K562 (cell line): ENCODE measurements around the gene PLEKHA6. TPM values are rescaled to one million over a fixed set of nuclear protein-coding genes. Genes with fewer than 3 reads are reported as not detected.

ENCODE experiments used
- ATAC-seq: fragments of 200-7000 bp; cut with Tn5 transposase; 3 replicates; pipeline ENCODE4 v1.9.1; 2020; ENCODE audit warnings: moderate library complexity
- BruUV-seq: library from RNA; stranded (reverse); fragments of 400-500 nt; replicated peaks from 2 replicates; lab custom pipeline; 2021; lab: Mats Ljungman, UMichigan
- CTCF ChIA-PET: fragments of 300-600 bp; formaldehyde crosslinking; extraction: SDS; loops from one replicate; lab custom pipeline; 2021; ENCODE audit warnings: low intra/inter-chr PET ratio; lab: Yijun Ruan, JAX
- POLR2A ChIA-PET: fragments of 300-600, 350-650 bp; sonication (Branson Sonifier 250); formaldehyde crosslinking; extraction: SDS; loops from one replicate; lab custom pipeline; 2021; ENCODE audit warnings: antibody characterized with exemption, inconsistent platforms; lab: Yijun Ruan, JAX
- DNase-seq, 4 experiments: peaks; one replicate each; pipeline versions ENCODE4 v3.0.0 to v3.0.0-alpha.2; 2011 to 2018; ENCODE audit warnings: low spot score in 3 of 4, mixed read lengths in 3 of 4; ENCODE audit errors: extremely low read depth in 1 of 4
- FAIRE-seq: peaks from 2 replicates; lab custom pipeline; 2011; peaks lifted over from hg19 to GRCh38; lab: Jason Lieb, UNC
- H2AFZ ChIP-seq: 2 replicates; pipeline ENCODE4 v1.6.0; 2011; ENCODE audit warnings: low read depth, low read length, control low read depth, inconsistent platforms
- H3K27ac ChIP-seq: fragments of 200-600 bp; 3 replicates; pipeline ENCODE4 v1.8.0; 2011; ENCODE audit warnings: low read depth, mild to moderate bottlenecking, control low read depth, inconsistent platforms, low read length, moderate library complexity, mixed read lengths; ENCODE audit errors: extremely low read depth
- H3K27me3 ChIP-seq, 2 experiments: fragments of 300-600 bp in 1 of 2; 2 replicates in 1 of 2; 3 replicates in 1 of 2; pipeline versions ENCODE4 v1.6.0 to v1.8.0; 2011; ENCODE audit warnings: inconsistent platforms in 2 of 2, low read length in 2 of 2, mild to moderate bottlenecking in 1 of 2, mixed read lengths in 1 of 2, moderate library complexity in 1 of 2; ENCODE audit not compliant: control insufficient read depth in 2 of 2, insufficient read depth in 2 of 2
- H3K36me3 ChIP-seq: fragments of 300-600 bp; 3 replicates; pipeline ENCODE4 v1.8.0; 2011; ENCODE audit warnings: mild to moderate bottlenecking, low read length, inconsistent platforms; ENCODE audit not compliant: control insufficient read depth, insufficient read depth
- H3K4me1 ChIP-seq, 2 experiments: fragments of 200-600 bp in 1 of 2; replicated peaks in 1 of 2; 2 replicates in 1 of 2; 3 replicates in 1 of 2; pipeline versions ENCODE4 v1.5.1 to v1.8.0; 2011; ENCODE audit warnings: inconsistent platforms in 2 of 2, low read length in 2 of 2, mild to moderate bottlenecking in 1 of 2, mixed read lengths in 1 of 2, moderate library complexity in 1 of 2; ENCODE audit not compliant: control insufficient read depth in 2 of 2, insufficient read depth in 2 of 2
- H3K4me2 ChIP-seq: 2 replicates; pipeline ENCODE4 v1.6.1; 2011; ENCODE audit warnings: low read length, control low read depth, inconsistent platforms, mixed read lengths; ENCODE audit not compliant: insufficient read depth
- H3K4me3 ChIP-seq: fragments of 200-600 bp; sonication (generic), shearing (Covaris generic); 2 replicates; pipeline ENCODE4 v1.5.1; 2016; ENCODE audit warnings: control low read depth, inconsistent platforms
- H3K79me2 ChIP-seq: fragments of 200-600 bp; 3 replicates; pipeline ENCODE4 v1.8.0; 2011; ENCODE audit warnings: low read length, inconsistent platforms; ENCODE audit not compliant: control insufficient read depth, insufficient read depth
- H3K9ac ChIP-seq, 2 experiments: 2 replicates each; pipeline versions ENCODE4 v1.6.0 to v1.6.1; 2011; ENCODE audit warnings: low read depth in 2 of 2, low read length in 2 of 2, control low read depth in 1 of 2, inconsistent platforms in 1 of 2, mild to moderate bottlenecking in 1 of 2, mixed read lengths in 1 of 2; ENCODE audit not compliant: insufficient read depth in 1 of 2
- H3K9me1 ChIP-seq: one replicate; pipeline ENCODE4 v1.6.0; 2011; ENCODE audit warnings: inconsistent platforms, mild to moderate bottlenecking, low read length, moderate library complexity; ENCODE audit not compliant: control insufficient read depth, insufficient read depth
- H3K9me3 ChIP-seq: replicated peaks from 2 replicates; pipeline ENCODE4 v1.5.1; 2011; ENCODE audit warnings: low read depth, low read length, inconsistent platforms; ENCODE audit not compliant: control insufficient read depth, insufficient read depth
- H4K20me1 ChIP-seq: replicated peaks from 2 replicates; pipeline ENCODE4 v1.6.1; 2011; ENCODE audit warnings: low read length, inconsistent platforms, mixed read lengths; ENCODE audit not compliant: control insufficient read depth, insufficient read depth
- AFF4 ChIP-seq: sonication (generic); formaldehyde crosslinking; IDR thresholded peaks from 2 replicates; pipeline ENCODE4 v1.8.0; 2023; ENCODE audit warnings: mild to moderate bottlenecking, missing genetic modification reagents
- ATF3 ChIP-seq, 2 experiments: fragments of 450-650 bp in 1 of 2; sonication (generic) in 1 of 2; formaldehyde crosslinking in 1 of 2; IDR thresholded peaks in 1 of 2; conservative IDR thresholded peaks in 1 of 2; 2 replicates each; pipeline versions ENCODE4 v1.6.1 to v1.8.1; 2016 to 2023; ENCODE audit warnings: mild to moderate bottlenecking in 2 of 2, moderate library complexity in 2 of 2, inconsistent platforms in 1 of 2, missing genetic modification reagents in 1 of 2
- CC2D1A ChIP-seq: fragments of 450-650 bp; IDR thresholded peaks from 2 replicates; pipeline ENCODE4 v1.6.1; 2017; ENCODE audit warnings: mild to moderate bottlenecking
- EZH2 ChIP-seq: IDR thresholded peaks from 2 replicates; pipeline ENCODE4 v1.6.1; 2012; ENCODE audit warnings: low read depth, mild to moderate bottlenecking, inconsistent platforms, low read length, borderline replicate concordance
- GATA2 ChIP-seq: sonication (generic); formaldehyde crosslinking; IDR thresholded peaks from 2 replicates; pipeline ENCODE4 v1.4.0; 2020; ENCODE audit warnings: mild to moderate bottlenecking, missing genetic modification reagents
- GTF2E2 ChIP-seq: fragments of 200-800 bp; sonication (Bioruptor generic); IDR thresholded peaks from 2 replicates; pipeline ENCODE4 v1.6.1; 2016; ENCODE audit warnings: missing genetic modification characterization, missing compliant biosample characterization
- KDM1A ChIP-seq, 2 experiments: fragments of 450-650 bp; IDR thresholded peaks; 2 replicates each; pipeline ENCODE4 v1.6.1; 2016; ENCODE audit warnings: mild to moderate bottlenecking in 2 of 2
- MTA3 ChIP-seq: fragments of 450-650 bp; formaldehyde crosslinking; IDR thresholded peaks from 2 replicates; pipeline ENCODE4 v1.6.1; 2017; ENCODE audit warnings: mild to moderate bottlenecking, borderline replicate concordance
- ZBTB7A ChIP-seq: IDR thresholded peaks from 2 replicates; pipeline ENCODE4 v1.6.1; 2011; ENCODE audit warnings: low read depth, mild to moderate bottlenecking, low read length, moderate library complexity, borderline replicate concordance; ENCODE audit not compliant: control insufficient read depth
- ZNF197 ChIP-seq: fragments of 200-800 bp; sonication (Bioruptor generic); IDR thresholded peaks from 2 replicates; pipeline ENCODE4 v1.6.1; 2016; ENCODE audit warnings: low read depth, missing genetic modification characterization, missing compliant biosample characterization
- ZNF589 ChIP-seq: fragments of 200-800 bp; sonication (Bioruptor generic); IDR thresholded peaks from 2 replicates; pipeline ENCODE4 v1.6.1; 2016; ENCODE audit warnings: low read depth, missing genetic modification characterization, missing compliant biosample characterization
- in situ Hi-C: fragments of 300-500 bp; cut with MboI; formaldehyde crosslinking; loops from 4 replicates; pipeline ENCODE4 v1.15.0; 2018; ENCODE audit warnings: inconsistent platforms, mixed read lengths
- intact Hi-C: fragments of 100-400 bp; cut with micrococcal nuclease; formaldehyde crosslinking; loops from 2 replicates; pipeline ENCODE4 v1.14.2; 2022
- polyA plus RNA-seq, 8 experiments: library from polyadenylated mRNA; depleted of rRNA in 4 of 8; stranded (reverse) in 5 of 8; unstranded in 3 of 8; fragments of >200 nt; fragmentation: Nextera tagmentation in 2 of 8; fragmentation: Illumina TruSeq in 1 of 8; extraction: Ambion mirVana in 2 of 8; extraction: Trizol in 1 of 8; gene quantifications; 2 replicates each; pipeline versions ENCODE4 v1.2.1 to v1.2.3, GENCODE V29; 2011 to 2014; ENCODE audit warnings: inconsistent platforms in 1 of 8, missing spikeins in 1 of 8
- total RNA-seq, 7 experiments: library from RNA; depleted of rRNA in 6 of 7; stranded (reverse); fragments of >200 nt in 6 of 7; fragmentation: Illumina TruSeq in 2 of 7; extraction: Trizol in 2 of 7; gene quantifications; 2 replicates each; pipeline versions ENCODE4 v1.2.1 to v1.2.3, GENCODE V29; 2011 to 2021; ENCODE audit warnings: low replicate concordance in 1 of 7
- TF ChIP-seq, protein P1 (sequence below), 2 experiments: fragments of 450-650 bp in 1 of 2; sonication (generic) in 1 of 2; formaldehyde crosslinking; conservative IDR thresholded peaks; 2 replicates each; pipeline versions ENCODE4 v1.4.0 to v1.8.1; 2020 to 2022; ENCODE audit warnings: mild to moderate bottlenecking in 1 of 2, missing genetic modification reagents in 1 of 2
- TF ChIP-seq, protein P2 (sequence below): IDR thresholded peaks from 3 replicates; pipeline ENCODE4 v1.6.1; 2011; ENCODE audit warnings: borderline replicate concordance, mild to moderate bottlenecking; ENCODE audit not compliant: insufficient read length, insufficient read depth

Gene PLEKHA6
- total and polyA plus RNA-seq, 9 of the 15 experiments (the other 6 are each of a cell fraction or from before 2014, with no cell fraction given) = under 0.01 to 0.33 (median 0.01) TPM; not detected in 4

- TF ChIP-seq AFF4 (CRISPR knock-in tag) (no peak), GATA2 (0 out of 2 replicates have a peak, but pooled peaks have one; percentile 14), ZBTB7A (no peak)
- TF ChIP-seq, protein P1, sequence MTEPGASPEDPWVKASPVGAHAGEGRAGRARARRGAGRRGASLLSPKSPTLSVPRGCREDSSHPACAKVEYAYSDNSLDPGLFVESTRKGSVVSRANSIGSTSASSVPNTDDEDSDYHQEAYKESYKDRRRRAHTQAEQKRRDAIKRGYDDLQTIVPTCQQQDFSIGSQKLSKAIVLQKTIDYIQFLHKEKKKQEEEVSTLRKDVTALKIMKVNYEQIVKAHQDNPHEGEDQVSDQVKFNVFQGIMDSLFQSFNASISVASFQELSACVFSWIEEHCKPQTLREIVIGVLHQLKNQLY (CRISPR knock-in tag; conservative IDR thresholded peaks at IDR 0.05) = no peak
Observed at GRCh38 chr1:204396015-204396583, 36.4 kb upstream of the PLEKHA6 start (continued).

- H3K36me3 ChIP-seq = no peaks in the 10 kb centered on the region
- H3K9ac ChIP-seq = no peak overlapping the region
- H3K27ac ChIP-seq = no peak overlapping the region
- TF ChIP-seq GTF2E2 (tag) = no peak
- TF ChIP-seq, protein P2, sequence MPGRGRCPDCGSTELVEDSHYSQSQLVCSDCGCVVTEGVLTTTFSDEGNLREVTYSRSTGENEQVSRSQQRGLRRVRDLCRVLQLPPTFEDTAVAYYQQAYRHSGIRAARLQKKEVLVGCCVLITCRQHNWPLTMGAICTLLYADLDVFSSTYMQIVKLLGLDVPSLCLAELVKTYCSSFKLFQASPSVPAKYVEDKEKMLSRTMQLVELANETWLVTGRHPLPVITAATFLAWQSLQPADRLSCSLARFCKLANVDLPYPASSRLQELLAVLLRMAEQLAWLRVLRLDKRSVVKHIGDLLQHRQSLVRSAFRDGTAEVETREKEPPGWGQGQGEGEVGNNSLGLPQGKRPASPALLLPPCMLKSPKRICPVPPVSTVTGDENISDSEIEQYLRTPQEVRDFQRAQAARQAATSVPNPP = no peak
- no peak for TF ChIP-seq MTA3
- TF ChIP-seq ATF3 (IDR thresholded peaks at IDR 0.05) = no peak
- no peak for TF ChIP-seq ATF3 (CRISPR knock-in tag; conservative IDR thresholded peaks at IDR 0.05)
- no peak for TF ChIP-seq ZNF589 (CRISPR knock-in tag)
- no peak for TF ChIP-seq KDM1A (IDR thresholded peaks at IDR 0.05)
- no peak for TF ChIP-seq EZH2
- no peak for TF ChIP-seq CC2D1A
- no peak for TF ChIP-seq ZNF197 (CRISPR knock-in tag)
- TF ChIP-seq, all 486 proteins: peak for 0
- H3K9me1 ChIP-seq = no peaks in the 10 kb centered on the region
- no peak overlapping the region for H2AFZ ChIP-seq
- peaks cover 2% of the 10 kb centered on the region for H3K9me3 ChIP-seq
- H3K4me2 ChIP-seq = no peak overlapping the region
- H3K79me2 ChIP-seq = no peaks in the 10 kb centered on the region
- intact Hi-C loops = no loop called here
- H3K4me3 ChIP-seq = no peak overlapping the region
- ChIA-PET POLR2A (interaction anchor here (0.7 kb wide), 1 partner anchor 13 kb away, joined by 3 read pairs; no protein-coding TSS in a partner anchor), CTCF (no interaction called here)
- BruUV-seq = no TSS peak
- FAIRE-seq (no peak), ATAC-seq (no peak), DNase-seq (no peak)
- in situ Hi-C loops = no loop called here
- no peaks in the 10 kb centered on the region for H4K20me1 ChIP-seq
- H3K27me3 ChIP-seq = peaks cover 23 to 24% of the 10 kb centered on the region in 2 experiments
- H3K4me1 ChIP-seq = no peaks in the 10 kb centered on the region
Observed at GRCh38 chr1:204391629-204392028, 31.9 kb upstream of the PLEKHA6 start.
